MM.1S (cell line): ENCODE measurements around the gene NDUFS3.

ENCODE experiments used
- DNase-seq: peaks from one replicate; pipeline ENCODE4 v3.0.0-alpha.2; 2015
- H2AFZ ChIP-seq: fragments of 300-600 bp; sonication (generic); 2 replicates; pipeline ENCODE4 v1.6.0; 2016; ENCODE audit warnings: antibody characterized with exemption, low read length
- H3F3A ChIP-seq: fragments of 300-600 bp; sonication (generic); 2 replicates; pipeline ENCODE4 v1.6.1; 2016; ENCODE audit warnings: mild to moderate bottlenecking, antibody characterized with exemption, low read length, moderate library complexity, mixed read lengths; ENCODE audit not compliant: insufficient read depth
- H3K27ac ChIP-seq: fragments of 300-600 bp; sonication (generic); 2 replicates; pipeline ENCODE4 v1.5.1; 2016; ENCODE audit warnings: mild to moderate bottlenecking, low read length
- H3K27me3 ChIP-seq: fragments of 300-600 bp; sonication (generic); replicated peaks from 2 replicates; pipeline ENCODE4 v1.6.0; 2016; ENCODE audit warnings: low read length; ENCODE audit not compliant: insufficient read depth
- H3K36me3 ChIP-seq: fragments of 300-600 bp; sonication (generic); replicated peaks from 2 replicates; pipeline ENCODE4 v1.6.1; 2016; ENCODE audit warnings: mild to moderate bottlenecking, low read length, mixed read lengths; ENCODE audit not compliant: insufficient read depth
- H3K4me1 ChIP-seq: fragments of 300-600 bp; sonication (generic); 2 replicates; pipeline ENCODE4 v1.6.1; 2016; ENCODE audit warnings: low read length, mixed read lengths
- H3K4me2 ChIP-seq: fragments of 300-600 bp; sonication (generic); 2 replicates; pipeline ENCODE4 v1.6.0; 2016; ENCODE audit warnings: low read depth, low read length
- H3K4me3 ChIP-seq: fragments of 300-600 bp; sonication (generic); 2 replicates; pipeline ENCODE4 v1.5.1; 2016; ENCODE audit warnings: low read length, mixed read lengths
- H3K79me2 ChIP-seq: fragments of 300-600 bp; sonication (generic); 2 replicates; pipeline ENCODE4 v1.6.1; 2016; ENCODE audit warnings: mixed run types, low read length, mixed read lengths
- H3K9ac ChIP-seq: fragments of 300-600 bp; sonication (generic); 2 replicates; pipeline ENCODE4 v1.6.1; 2016; ENCODE audit warnings: low read length, mixed read lengths
- H3K9me2 ChIP-seq: fragments of 300-600 bp; sonication (generic); replicated peaks from 2 replicates; pipeline ENCODE4 v1.6.1; 2016; ENCODE audit warnings: mild to moderate bottlenecking, low read length, mixed read lengths; ENCODE audit not compliant: insufficient read depth
- H3K9me3 ChIP-seq: fragments of 300-600 bp; sonication (generic); replicated peaks from 2 replicates; pipeline ENCODE4 v1.6.1; 2016; ENCODE audit warnings: mild to moderate bottlenecking, low read length, mixed read lengths; ENCODE audit not compliant: insufficient read depth
- H4K20me1 ChIP-seq: fragments of 300-600 bp; sonication (generic); 2 replicates; pipeline ENCODE4 v1.6.1; 2016; ENCODE audit warnings: mild to moderate bottlenecking, low read length, moderate library complexity, mixed read lengths; ENCODE audit not compliant: insufficient read depth
- EZH2 ChIP-seq: fragments of 300-600 bp; sonication (generic); optimal IDR thresholded peaks from 2 replicates; pipeline ENCODE3; 2017; ENCODE audit warnings: low read depth, mild to moderate bottlenecking, antibody characterized with exemption, low read length, mixed read lengths
- EZH2phosphoT487 ChIP-seq: fragments of 300-600 bp; sonication (generic); IDR thresholded peaks from 2 replicates; pipeline ENCODE4 v1.6.1; 2018; ENCODE audit warnings: antibody characterized with exemption, low read length
- TF ChIP-seq, protein P1 (sequence below): fragments of 300-600 bp; sonication (generic); IDR thresholded peaks from 2 replicates; pipeline ENCODE4 v1.5.1; 2016; ENCODE audit warnings: antibody characterized with exemption, low read length, mixed read lengths

Gene NDUFS3

DNA sequence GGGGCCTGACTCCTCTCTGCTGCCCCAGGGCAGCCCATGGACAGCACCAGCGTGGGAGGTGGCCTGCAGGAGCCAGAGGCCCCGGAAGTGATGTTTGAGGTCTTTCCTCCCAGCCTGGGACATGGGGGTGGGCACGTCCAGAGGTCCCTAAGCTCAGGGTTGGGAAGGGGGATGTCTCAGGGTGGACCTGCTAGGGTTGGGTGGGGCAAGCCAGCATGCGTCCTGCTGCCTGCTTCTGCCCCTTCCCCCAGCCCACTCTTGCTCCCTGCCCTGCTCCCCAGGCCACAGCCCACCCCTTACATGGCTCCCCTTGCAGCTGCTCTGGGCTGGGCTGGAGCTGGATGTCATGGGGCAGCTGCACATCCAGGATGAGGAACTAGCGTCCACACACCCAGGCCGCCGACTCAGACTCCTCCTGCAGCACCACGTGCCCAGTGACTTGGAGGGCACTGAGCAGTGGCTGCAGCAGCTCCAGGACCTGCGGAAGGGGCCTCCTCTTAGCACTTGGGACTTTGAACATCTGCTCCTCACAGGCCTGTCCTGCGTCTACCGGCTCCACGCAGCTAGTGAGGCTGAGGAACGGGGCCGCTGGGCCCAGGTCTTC lies 9.0 kb downstream of the NDUFS3 start:
- Histone ChIP-seq H3K36me3 (no peaks in the 10 kb centered on the region), H4K20me1 (no peaks in the 10 kb centered on the region), H3K79me2 (no peaks in the 10 kb centered on the region), H3K27me3 (no peaks in the 10 kb centered on the region), H3K4me1 (no peaks in the 10 kb centered on the region), H3K9me2 (no peaks in the 10 kb centered on the region), H3K27ac (no peak overlapping the region), H3K9ac (no peak overlapping the region), H3K9me3 (no peaks in the 10 kb centered on the region), H3K4me3 (no peak overlapping the region), H3K4me2 (no peak overlapping the region), H3F3A (no peaks in the 10 kb centered on the region), H2AFZ (no peak overlapping the region)
- no peak for DNase-seq
- TF ChIP-seq, protein P1, sequence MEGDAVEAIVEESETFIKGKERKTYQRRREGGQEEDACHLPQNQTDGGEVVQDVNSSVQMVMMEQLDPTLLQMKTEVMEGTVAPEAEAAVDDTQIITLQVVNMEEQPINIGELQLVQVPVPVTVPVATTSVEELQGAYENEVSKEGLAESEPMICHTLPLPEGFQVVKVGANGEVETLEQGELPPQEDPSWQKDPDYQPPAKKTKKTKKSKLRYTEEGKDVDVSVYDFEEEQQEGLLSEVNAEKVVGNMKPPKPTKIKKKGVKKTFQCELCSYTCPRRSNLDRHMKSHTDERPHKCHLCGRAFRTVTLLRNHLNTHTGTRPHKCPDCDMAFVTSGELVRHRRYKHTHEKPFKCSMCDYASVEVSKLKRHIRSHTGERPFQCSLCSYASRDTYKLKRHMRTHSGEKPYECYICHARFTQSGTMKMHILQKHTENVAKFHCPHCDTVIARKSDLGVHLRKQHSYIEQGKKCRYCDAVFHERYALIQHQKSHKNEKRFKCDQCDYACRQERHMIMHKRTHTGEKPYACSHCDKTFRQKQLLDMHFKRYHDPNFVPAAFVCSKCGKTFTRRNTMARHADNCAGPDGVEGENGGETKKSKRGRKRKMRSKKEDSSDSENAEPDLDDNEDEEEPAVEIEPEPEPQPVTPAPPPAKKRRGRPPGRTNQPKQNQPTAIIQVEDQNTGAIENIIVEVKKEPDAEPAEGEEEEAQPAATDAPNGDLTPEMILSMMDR = no peak
- no peak for TF ChIP-seq EZH2
- TF ChIP-seq EZH2phosphoT487 = no peak

DNA sequence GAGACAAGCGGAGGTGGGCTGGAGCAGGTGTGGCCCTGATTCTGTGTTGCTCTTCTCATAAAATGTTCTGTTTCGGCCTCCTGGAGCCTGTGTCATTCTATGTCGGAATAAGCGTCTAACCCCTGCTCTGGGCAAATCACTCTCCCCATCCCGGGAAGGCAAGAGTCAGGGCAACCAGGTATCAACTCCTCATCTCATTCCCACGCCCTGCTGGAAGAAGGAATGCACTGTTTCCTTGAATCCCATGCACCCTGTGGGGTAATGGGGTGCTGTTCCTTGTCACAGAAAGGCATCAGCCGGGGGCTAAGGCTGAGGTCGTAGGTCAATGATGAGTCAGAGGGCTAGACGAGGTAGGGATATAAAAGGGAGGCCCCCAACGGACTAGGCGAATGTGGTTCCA lies 10.2 kb downstream of the NDUFS3 start:
- Histone ChIP-seq H3K79me2 (no peaks in the 10 kb centered on the region), H3K27ac (no peak overlapping the region), H3K9ac (no peak overlapping the region), H3K9me2 (no peaks in the 10 kb centered on the region), H3K9me3 (no peaks in the 10 kb centered on the region), H3K4me1 (no peaks in the 10 kb centered on the region), H3F3A (no peaks in the 10 kb centered on the region), H3K36me3 (no peaks in the 10 kb centered on the region), H3K27me3 (no peaks in the 10 kb centered on the region), H3K4me2 (no peak overlapping the region), H3K4me3 (no peak overlapping the region), H4K20me1 (no peaks in the 10 kb centered on the region), H2AFZ (no peak overlapping the region)
- TF ChIP-seq EZH2phosphoT487 = no peak
- TF ChIP-seq EZH2 = no peak
- TF ChIP-seq, protein P1 = no peak
- no peak for DNase-seq

DNA sequence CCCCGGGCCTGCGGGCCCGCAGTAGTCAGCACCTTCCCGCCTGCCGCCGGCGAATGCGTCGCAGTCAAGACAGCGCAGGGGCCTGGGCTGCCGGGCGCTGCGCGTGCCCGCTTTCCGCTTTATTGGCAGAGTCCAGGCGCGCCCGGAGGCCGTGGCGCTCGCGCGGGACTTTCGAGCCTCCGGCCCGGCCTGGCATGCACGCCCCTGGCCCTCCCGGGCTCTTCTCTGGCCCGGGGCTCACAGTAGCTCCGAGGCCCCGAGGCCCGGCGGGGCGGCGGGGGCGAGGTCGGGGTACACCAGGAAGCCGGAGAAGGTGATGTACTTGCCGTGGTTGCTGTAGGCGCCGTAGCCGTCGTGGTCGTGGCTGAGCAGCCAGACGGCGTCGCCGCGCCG lies 10.7 kb downstream of the NDUFS3 start:
- Histone ChIP-seq H3K27me3 (no peaks in the 10 kb centered on the region), H3K4me3 (no peak overlapping the region), H3F3A (no peaks in the 10 kb centered on the region), H2AFZ (no peak overlapping the region), H3K9me2 (no peaks in the 10 kb centered on the region), H3K36me3 (no peaks in the 10 kb centered on the region), H3K9me3 (no peaks in the 10 kb centered on the region), H3K79me2 (no peaks in the 10 kb centered on the region), H3K27ac (no peak overlapping the region), H3K9ac (no peak overlapping the region), H4K20me1 (no peaks in the 10 kb centered on the region), H3K4me1 (no peaks in the 10 kb centered on the region), H3K4me2 (no peak overlapping the region)
- DNase-seq = no peak
- TF ChIP-seq EZH2 (no peak), EZH2phosphoT487 (no peak)
- TF ChIP-seq, protein P1 = no peak
